Suppressor macrophage (primary cell): Measurements from ENCODE around the gene ACOT11.

ENCODE experiments used
- DNase-seq, 4 experiments: peaks; one replicate each; pipeline ENCODE4 v3.0.0-alpha.2; 2020 to 2022

Gene ACOT11

GRCh38 chr1:54565113-54565501 lies 17.1 kb downstream of the ACOT11 start:
- no peak for DNase-seq

DNA sequence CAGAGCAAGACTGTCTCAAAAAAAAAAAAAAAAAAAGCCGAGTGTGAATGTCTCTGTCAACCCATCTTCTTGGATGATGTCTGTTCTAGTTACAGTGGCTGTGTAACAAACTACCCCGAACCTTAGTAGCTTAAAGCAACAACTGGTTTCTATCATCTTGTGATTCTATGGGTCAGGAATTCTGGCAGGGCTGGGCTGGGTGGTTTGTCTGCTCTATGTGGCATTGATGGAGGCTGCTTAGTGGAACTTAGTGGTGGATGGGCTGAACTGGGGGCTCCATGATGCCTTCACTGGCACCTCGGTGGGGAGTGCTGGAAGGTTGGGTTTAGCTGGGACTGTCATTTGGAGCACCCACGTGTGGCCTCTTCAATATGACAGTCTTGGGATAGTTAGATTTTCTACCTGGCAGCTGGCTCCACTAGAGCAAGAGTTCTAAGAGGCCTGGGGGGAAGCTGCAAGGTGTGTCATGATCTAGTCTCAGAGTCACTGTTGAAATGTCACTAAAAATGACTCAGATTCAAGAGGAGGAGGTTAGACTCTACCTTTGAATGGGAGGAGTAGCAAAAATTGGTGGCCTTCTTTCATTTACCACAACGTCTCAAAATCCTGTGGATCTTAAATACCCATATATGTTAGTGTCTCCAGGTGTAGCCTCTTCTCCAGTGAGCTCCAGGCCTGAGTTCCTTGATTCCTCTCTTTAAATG lies 18.6 kb downstream of the ACOT11 start:
- DNase-seq: no peak

GRCh38 chr1:54567961-54568360 lies 19.9 kb downstream of the ACOT11 start:
- DNase-seq: peak; percentile 69 to 89 (median 84)

GRCh38 chr1:54569339-54569738 lies 21.3 kb downstream of the ACOT11 start:
- no peak for DNase-seq

DNA sequence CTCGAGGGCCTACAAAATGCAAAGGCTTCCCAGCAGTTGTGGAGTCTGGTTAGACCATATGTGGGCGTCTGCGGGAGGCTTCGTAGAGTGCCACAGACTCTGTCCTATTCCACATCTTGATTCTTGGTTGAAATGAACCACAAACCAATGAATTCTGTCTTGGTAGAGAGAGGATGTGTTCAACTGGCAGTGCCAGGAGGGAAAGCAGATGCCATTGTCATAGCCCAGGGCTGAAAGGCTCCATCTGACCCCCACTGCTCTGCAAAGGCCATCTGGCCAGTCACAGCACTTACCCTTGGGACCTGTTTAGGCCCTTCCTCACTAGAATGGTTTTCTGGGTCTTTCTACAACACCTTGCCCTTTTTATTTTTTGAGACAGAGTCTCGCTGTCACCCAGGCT lies 22.1 kb downstream of the ACOT11 start:
- DNase-seq: no peak

- DNase-seq: no peak
These were observed 23.3 kb downstream of the ACOT11 start for GRCh38 chr1:54571326-54571725.

- DNase-seq: peak in 1 of 4 experiments; percentile 33
These were observed 23.9 kb downstream of the ACOT11 start for GRCh38 chr1:54571803-54572541.

DNA sequence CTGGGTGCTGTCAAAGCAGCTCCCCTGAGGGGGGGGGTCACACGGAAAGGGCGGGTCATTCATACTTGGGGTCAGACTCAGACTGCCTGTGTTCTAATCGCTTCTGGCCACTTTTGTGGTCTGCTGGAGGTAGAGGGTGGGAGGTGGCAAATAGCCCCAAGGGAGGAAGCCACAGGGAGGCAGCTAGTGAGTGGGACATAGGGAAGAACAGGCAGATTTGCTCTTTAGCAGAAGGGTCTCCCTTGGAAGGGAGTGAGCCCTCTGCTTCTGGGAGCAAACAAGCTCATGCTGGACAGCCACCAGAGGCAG lies 24.5 kb downstream of the ACOT11 start:
- DNase-seq: no peak

GRCh38 chr1:54574158-54574778 lies 26.2 kb downstream of the ACOT11 start:
- no peak for DNase-seq

DNA sequence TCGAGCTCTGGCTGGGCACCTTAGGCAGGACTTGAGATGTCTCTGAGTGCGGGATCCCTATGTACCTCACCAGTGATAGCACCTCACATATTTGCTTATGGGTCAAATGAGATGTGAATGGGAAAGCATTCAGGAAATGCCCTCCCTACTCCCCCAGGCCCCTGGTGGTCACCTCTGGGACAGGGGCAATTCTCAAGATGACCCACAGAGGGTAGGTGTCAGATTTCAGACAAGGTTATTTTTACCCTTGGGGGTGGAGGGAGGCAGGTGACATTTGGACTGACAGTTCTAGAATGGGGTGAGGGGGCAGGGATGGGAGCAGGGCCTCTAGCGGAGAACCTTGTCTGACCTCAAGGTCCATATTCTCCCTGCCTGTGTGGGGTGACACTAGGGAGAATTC lies 27.1 kb downstream of the ACOT11 start:
- DNase-seq: no peak

GRCh38 chr1:54575605-54576290 lies 27.7 kb downstream of the ACOT11 start:
- DNase-seq: peak in 1 of 4 experiments; percentile 22

DNA sequence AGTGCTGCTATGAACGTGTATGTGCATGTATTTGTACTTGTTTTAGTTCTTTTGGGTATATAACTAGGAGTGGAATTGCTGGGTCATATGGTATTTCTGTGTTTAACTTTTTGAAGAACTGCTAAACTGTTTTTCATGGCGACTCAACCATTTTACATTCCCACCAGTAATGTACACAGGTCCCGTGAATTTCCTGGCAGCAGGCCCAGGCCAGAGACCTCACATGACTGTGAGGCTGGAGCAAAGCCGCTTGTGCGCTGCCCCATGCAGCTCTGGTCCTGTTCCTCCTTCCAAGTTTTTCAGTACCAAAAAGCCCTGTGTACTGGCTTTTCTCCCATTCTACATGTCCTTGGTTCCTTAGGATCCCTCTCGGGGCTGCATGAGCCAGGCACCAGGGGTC lies 29.6 kb downstream of the ACOT11 start:
- peak; percentile 94 to 97 (median 96) for DNase-seq

- DNase-seq: no peak
These were observed 31.3 kb downstream of the ACOT11 start for GRCh38 chr1:54579337-54579781.

GRCh38 chr1:54580856-54581550 lies 33.0 kb downstream of the ACOT11 start:
- DNase-seq: no peak

GRCh38 chr1:54581621-54582035 lies 33.6 kb downstream of the ACOT11 start:
- DNase-seq: no peak

GRCh38 chr1:54582566-54583306 lies 34.7 kb downstream of the ACOT11 start:
- no peak for DNase-seq

DNA sequence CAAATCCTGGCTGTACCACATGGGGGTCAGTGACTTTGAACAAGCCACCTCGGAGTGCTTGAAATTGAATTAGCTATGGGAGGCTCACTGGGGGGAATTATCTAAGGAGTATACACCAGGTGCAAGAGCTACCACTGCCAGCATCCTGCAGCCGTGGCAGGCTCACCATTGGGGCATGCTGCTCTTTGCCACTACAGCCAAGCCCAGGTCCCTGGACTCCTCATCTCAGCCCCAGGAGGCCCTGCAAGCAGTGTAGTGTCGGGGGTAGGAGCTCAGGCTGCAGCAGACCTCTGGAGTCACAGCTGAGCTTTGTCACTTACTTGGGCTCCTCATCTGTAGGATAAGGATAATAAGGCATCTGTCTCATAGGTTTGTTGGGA lies 35.3 kb downstream of the ACOT11 start:
- DNase-seq: no peak

DNA sequence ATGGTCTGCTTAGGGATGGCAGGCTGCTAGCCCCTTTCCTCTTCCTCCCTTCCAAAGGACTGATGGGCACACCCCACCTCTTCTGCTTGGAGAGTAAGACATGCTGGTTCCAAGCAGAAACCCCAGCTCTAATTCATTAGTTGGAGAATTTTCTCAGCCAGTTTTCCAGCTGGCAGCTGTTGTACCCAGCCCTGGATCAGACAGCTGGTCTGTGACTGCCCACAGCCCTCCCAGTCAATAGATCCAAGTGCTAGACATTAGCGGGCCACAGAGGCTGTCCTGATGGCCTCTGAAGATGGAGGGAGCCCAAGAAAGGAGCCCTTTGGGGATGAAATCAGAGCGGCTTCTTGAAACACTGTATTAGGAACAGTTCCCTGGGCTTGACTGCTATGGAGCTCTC lies 35.8 kb downstream of the ACOT11 start:
- DNase-seq: no peak

- no peak for DNase-seq
These were observed 36.5 kb downstream of the ACOT11 start for GRCh38 chr1:54584575-54584974.

GRCh38 chr1:54585181-54586066 lies 37.4 kb downstream of the ACOT11 start:
- no peak for DNase-seq

- DNase-seq: no peak
These were observed 40.3 kb downstream of the ACOT11 start for GRCh38 chr1:54588377-54588776.
